DOHH2 (cell line): ENCODE measurements around the gene ACTN3.

Experiments used
- H3F3A ChIP-seq: fragments of 200-600 bp; sonication (generic), shearing (Covaris generic); 2 replicates; pipeline ENCODE4 v1.6.0; 2016; ENCODE audit warnings: antibody characterized with exemption, mild to moderate bottlenecking; ENCODE audit not compliant: control insufficient read depth, insufficient read depth
- H3K27ac ChIP-seq: fragments of 200-600 bp; sonication (generic); 2 replicates; pipeline ENCODE4 v1.5.1; 2014; ENCODE audit warnings: low read depth, mild to moderate bottlenecking, low read length, moderate library complexity
- H3K27me3 ChIP-seq: fragments of 200-600 bp; sonication (generic); 2 replicates; pipeline ENCODE4 v1.6.1; 2014; ENCODE audit warnings: mild to moderate bottlenecking, low read length, mixed read lengths; ENCODE audit not compliant: control insufficient read depth
- H3K36me3 ChIP-seq: fragments of 200-600 bp; sonication (generic); 2 replicates; pipeline ENCODE4 v1.6.1; 2014; ENCODE audit warnings: mild to moderate bottlenecking, low read length, moderate library complexity, mixed read lengths; ENCODE audit not compliant: control insufficient read depth
- H3K4me1 ChIP-seq: fragments of 200-600 bp; sonication (generic); 2 replicates; pipeline ENCODE4 v1.6.1; 2014; ENCODE audit warnings: mild to moderate bottlenecking, low read length, mixed read lengths; ENCODE audit not compliant: control insufficient read depth
- H3K4me2 ChIP-seq: fragments of 200-600 bp; sonication (generic); 2 replicates; pipeline ENCODE4 v1.6.0; 2014; ENCODE audit warnings: mild to moderate bottlenecking, low read length, moderate library complexity
- H3K4me3 ChIP-seq: fragments of 200-600 bp; sonication (generic); 2 replicates; pipeline ENCODE4 v1.5.1; 2014; ENCODE audit warnings: mild to moderate bottlenecking, low read length, mixed read lengths
- H3K79me2 ChIP-seq: fragments of 200-600 bp; sonication (generic); 2 replicates; pipeline ENCODE4 v1.6.1; 2014; ENCODE audit warnings: mild to moderate bottlenecking, low read length, mixed read lengths; ENCODE audit not compliant: control insufficient read depth
- H3K9me2 ChIP-seq: fragments of 200-600 bp; sonication (generic); replicated peaks from 2 replicates; pipeline ENCODE4 v1.6.1; 2014; ENCODE audit warnings: mild to moderate bottlenecking, low read length, mixed read lengths; ENCODE audit not compliant: control insufficient read depth
- H3K9me3 ChIP-seq: fragments of 200-600 bp; sonication (generic); 2 replicates; pipeline ENCODE4 v1.6.1; 2014; ENCODE audit warnings: antibody characterized with exemption, low read length, mixed read lengths; ENCODE audit not compliant: control insufficient read depth, insufficient read depth
- H4K20me1 ChIP-seq: fragments of 200-600 bp; sonication (generic); 2 replicates; pipeline ENCODE4 v1.6.0; 2014; ENCODE audit warnings: low read depth, mild to moderate bottlenecking, antibody characterized with exemption, low read length, moderate library complexity; ENCODE audit not compliant: control insufficient read depth, insufficient read depth
- CTCF ChIP-seq: fragments of 200-600 bp; sonication (generic); IDR thresholded peaks from one replicate; pipeline ENCODE4 v1.5.1; 2014; ENCODE audit warnings: antibody characterized with exemption, mild to moderate bottlenecking, low read depth, low read length; ENCODE audit not compliant: poor library complexity, severe bottlenecking
- EZH2phosphoT487 ChIP-seq: fragments of 200-600 bp; sonication (generic); IDR thresholded peaks from 2 replicates; pipeline ENCODE4 v1.6.1; 2017; ENCODE audit warnings: borderline replicate concordance, mild to moderate bottlenecking, antibody characterized with exemption, low read length, moderate library complexity, mixed read lengths

Gene ACTN3

GRCh38 chr11:66555416-66555815 is 8.7 kb downstream of the ACTN3 start:
- no peaks in the 10 kb centered on the region for H4K20me1 ChIP-seq
- TF ChIP-seq CTCF (no peak), EZH2phosphoT487 (no peak)
- no peaks in the 10 kb centered on the region for H3K36me3 ChIP-seq
- no peaks in the 10 kb centered on the region for H3K9me3 ChIP-seq
- H3K4me2 ChIP-seq, result no peak overlapping the region
- no peaks in the 10 kb centered on the region for H3K9me2 ChIP-seq
- no peaks in the 10 kb centered on the region for H3K79me2 ChIP-seq
- no peak overlapping the region for H3K4me3 ChIP-seq
- H3K27me3 ChIP-seq, result 0 out of 2 replicates have a peak, but pooled peaks cover 7% of the 10 kb centered on the region
- H3K4me1 ChIP-seq, result no peaks in the 10 kb centered on the region
- no peak overlapping the region for H3K27ac ChIP-seq
- no peaks in the 10 kb centered on the region for H3F3A ChIP-seq

- H3F3A ChIP-seq, result no peaks in the 10 kb centered on the region
- H3K36me3 ChIP-seq, result no peaks in the 10 kb centered on the region
- H4K20me1 ChIP-seq, result no peaks in the 10 kb centered on the region
- TF ChIP-seq CTCF (no peak), EZH2phosphoT487 (no peak)
- H3K4me1 ChIP-seq, result no peaks in the 10 kb centered on the region
- no peak overlapping the region for H3K27ac ChIP-seq
- H3K79me2 ChIP-seq, result no peaks in the 10 kb centered on the region
- H3K4me2 ChIP-seq, result no peak overlapping the region
- no peak overlapping the region for H3K4me3 ChIP-seq
- no peaks in the 10 kb centered on the region for H3K9me2 ChIP-seq
- H3K27me3 ChIP-seq, result 0 out of 2 replicates have a peak, but pooled peaks cover 3% of the 10 kb centered on the region
- no peaks in the 10 kb centered on the region for H3K9me3 ChIP-seq
Measured at GRCh38 chr11:66556086-66556485, 9.4 kb downstream of the ACTN3 start.

- Histone ChIP-seq H4K20me1 (no peaks in the 10 kb centered on the region), H3K9me2 (no peaks in the 10 kb centered on the region), H3K27ac (no peak overlapping the region), H3K27me3 (0 out of 2 replicates have a peak, but pooled peaks cover 3% of the 10 kb centered on the region), H3K4me2 (no peak overlapping the region), H3K36me3 (no peaks in the 10 kb centered on the region), H3K4me1 (no peaks in the 10 kb centered on the region), H3K4me3 (no peak overlapping the region), H3K79me2 (no peaks in the 10 kb centered on the region), H3F3A (no peaks in the 10 kb centered on the region), H3K9me3 (no peaks in the 10 kb centered on the region)
- TF ChIP-seq EZH2phosphoT487, result no peak
- TF ChIP-seq CTCF, result no peak
Measured at GRCh38 chr11:66557733-66558326, 11.1 kb downstream of the ACTN3 start.
